ENCODE data around the gene CEP295NL.

DNA sequence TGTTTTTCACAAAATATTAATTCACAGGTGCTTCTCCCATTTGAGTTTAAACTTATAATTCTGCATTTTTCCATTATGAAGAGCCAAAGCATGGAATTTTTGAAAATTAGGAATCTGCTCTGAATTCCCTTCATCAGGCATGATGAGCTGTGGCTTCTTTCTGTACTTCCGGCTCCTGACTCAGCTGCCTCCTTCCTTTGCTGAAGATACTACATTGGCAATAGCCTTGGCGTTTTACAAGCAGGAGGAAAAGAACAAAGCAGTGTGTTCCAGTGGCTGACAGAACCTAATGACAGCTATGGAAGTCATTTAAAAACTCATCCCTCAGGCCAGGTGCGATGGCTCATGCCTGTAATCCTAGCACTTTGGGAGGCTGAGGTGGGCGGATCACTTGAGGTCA, 44.0 kb downstream of the CEP295NL start:
- TF ChIP-seq, protein P1, sequence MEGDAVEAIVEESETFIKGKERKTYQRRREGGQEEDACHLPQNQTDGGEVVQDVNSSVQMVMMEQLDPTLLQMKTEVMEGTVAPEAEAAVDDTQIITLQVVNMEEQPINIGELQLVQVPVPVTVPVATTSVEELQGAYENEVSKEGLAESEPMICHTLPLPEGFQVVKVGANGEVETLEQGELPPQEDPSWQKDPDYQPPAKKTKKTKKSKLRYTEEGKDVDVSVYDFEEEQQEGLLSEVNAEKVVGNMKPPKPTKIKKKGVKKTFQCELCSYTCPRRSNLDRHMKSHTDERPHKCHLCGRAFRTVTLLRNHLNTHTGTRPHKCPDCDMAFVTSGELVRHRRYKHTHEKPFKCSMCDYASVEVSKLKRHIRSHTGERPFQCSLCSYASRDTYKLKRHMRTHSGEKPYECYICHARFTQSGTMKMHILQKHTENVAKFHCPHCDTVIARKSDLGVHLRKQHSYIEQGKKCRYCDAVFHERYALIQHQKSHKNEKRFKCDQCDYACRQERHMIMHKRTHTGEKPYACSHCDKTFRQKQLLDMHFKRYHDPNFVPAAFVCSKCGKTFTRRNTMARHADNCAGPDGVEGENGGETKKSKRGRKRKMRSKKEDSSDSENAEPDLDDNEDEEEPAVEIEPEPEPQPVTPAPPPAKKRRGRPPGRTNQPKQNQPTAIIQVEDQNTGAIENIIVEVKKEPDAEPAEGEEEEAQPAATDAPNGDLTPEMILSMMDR (IDR thresholded peaks at IDR 0.05) = no peak
- TF ChIP-seq POLR2AphosphoS5 (IDR thresholded peaks at IDR 0.05; ENCODE audit: insufficient read depth in 1 of 2, low read depth in 1 of 2) = no peak

All from vagina (tissue), 2 donors.